ENCODE data around the gene UBAC1. TPM values are rescaled to one million over a fixed set of nuclear protein-coding genes. Genes with fewer than 3 reads are reported as not detected.

UBAC1 gene
- total RNA-seq, 2 donors from 2014 or later: 54.9 to 66.5 TPM

DNA sequence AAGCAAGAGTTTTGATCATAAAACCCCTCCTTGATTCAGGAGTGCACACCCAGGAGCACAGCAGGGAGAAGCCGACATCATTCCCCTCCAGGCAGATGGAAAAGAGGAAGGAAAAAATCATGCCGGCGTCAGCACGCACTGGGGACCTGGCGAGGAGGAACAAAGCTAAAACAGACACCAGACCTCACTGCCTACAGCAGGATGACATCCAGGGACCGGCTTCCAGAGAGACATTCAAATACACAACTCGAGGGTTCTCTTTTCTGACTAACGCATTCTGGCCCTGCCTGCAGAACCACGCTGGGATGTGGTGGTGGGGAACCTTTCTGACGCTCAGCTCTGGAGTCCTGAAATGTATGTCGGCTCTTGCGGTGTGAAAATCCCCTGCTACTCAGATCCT is 2.7 kb downstream of the UBAC1 start:
- Histone ChIP-seq H3K4me3 (no peak overlapping the region), H3K9ac (ENCODE audit: low read depth in 2 of 2, low read length in 2 of 2) (no peak overlapping the region), H3K27ac (no peak overlapping the region), H3K9me3 (no peaks in the 10 kb centered on the region), H3K27me3 (no peaks in the 10 kb centered on the region), H3K4me1 (peaks cover 9% of the 10 kb centered on the region), H3K36me3 (peaks cover 7% of the 10 kb centered on the region)
- TF ChIP-seq, protein P1, sequence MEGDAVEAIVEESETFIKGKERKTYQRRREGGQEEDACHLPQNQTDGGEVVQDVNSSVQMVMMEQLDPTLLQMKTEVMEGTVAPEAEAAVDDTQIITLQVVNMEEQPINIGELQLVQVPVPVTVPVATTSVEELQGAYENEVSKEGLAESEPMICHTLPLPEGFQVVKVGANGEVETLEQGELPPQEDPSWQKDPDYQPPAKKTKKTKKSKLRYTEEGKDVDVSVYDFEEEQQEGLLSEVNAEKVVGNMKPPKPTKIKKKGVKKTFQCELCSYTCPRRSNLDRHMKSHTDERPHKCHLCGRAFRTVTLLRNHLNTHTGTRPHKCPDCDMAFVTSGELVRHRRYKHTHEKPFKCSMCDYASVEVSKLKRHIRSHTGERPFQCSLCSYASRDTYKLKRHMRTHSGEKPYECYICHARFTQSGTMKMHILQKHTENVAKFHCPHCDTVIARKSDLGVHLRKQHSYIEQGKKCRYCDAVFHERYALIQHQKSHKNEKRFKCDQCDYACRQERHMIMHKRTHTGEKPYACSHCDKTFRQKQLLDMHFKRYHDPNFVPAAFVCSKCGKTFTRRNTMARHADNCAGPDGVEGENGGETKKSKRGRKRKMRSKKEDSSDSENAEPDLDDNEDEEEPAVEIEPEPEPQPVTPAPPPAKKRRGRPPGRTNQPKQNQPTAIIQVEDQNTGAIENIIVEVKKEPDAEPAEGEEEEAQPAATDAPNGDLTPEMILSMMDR (IDR thresholded peaks at IDR 0.05): no peak
- intact Hi-C loops (cut with DNase I): loop anchor here (10.0 kb wide), 1 partner anchor 94 kb away; no protein-coding TSS in a partner anchor
- DNase-seq: no peak

GRCh38 chr9:135957431-135957830 is 3.7 kb downstream of the UBAC1 start:
- TF ChIP-seq, protein P1 (IDR thresholded peaks at IDR 0.05): no peak
- H3K4me3 ChIP-seq: no peak overlapping the region
- no peak overlapping the region for H3K27ac ChIP-seq
- H3K36me3 ChIP-seq: peaks cover 14% of the 10 kb centered on the region
- H3K27me3 ChIP-seq: no peaks in the 10 kb centered on the region
- H3K9ac ChIP-seq (ENCODE audit: low read depth in 2 of 2, low read length in 2 of 2): peak overlapping the region in 1 of 2 donors; percentile 43
- no peak for DNase-seq
- no peaks in the 10 kb centered on the region for H3K9me3 ChIP-seq
- peaks cover 9% of the 10 kb centered on the region for H3K4me1 ChIP-seq
- intact Hi-C loops (cut with DNase I): loop anchor here (10.0 kb wide), 1 partner anchor 93 kb away; no protein-coding TSS in a partner anchor

- H3K36me3 ChIP-seq: peaks cover 20% of the 10 kb centered on the region
- H3K27me3 ChIP-seq: no peaks in the 10 kb centered on the region
- H3K4me1 ChIP-seq: peaks cover 9% of the 10 kb centered on the region
- no peaks in the 10 kb centered on the region for H3K9me3 ChIP-seq
- TF ChIP-seq, protein P1 (IDR thresholded peaks at IDR 0.05): no peak
- intact Hi-C loops (cut with DNase I): loop anchor here (10.0 kb wide), 1 partner anchor 92 kb away; no protein-coding TSS in a partner anchor
- no peak for DNase-seq
- no peak overlapping the region for H3K9ac ChIP-seq (ENCODE audit: low read depth in 2 of 2, low read length in 2 of 2)
- no peak overlapping the region for H3K4me3 ChIP-seq
- no peak overlapping the region for H3K27ac ChIP-seq
These were observed 4.4 kb downstream of the UBAC1 start for GRCh38 chr9:135956802-135957174.

DNA sequence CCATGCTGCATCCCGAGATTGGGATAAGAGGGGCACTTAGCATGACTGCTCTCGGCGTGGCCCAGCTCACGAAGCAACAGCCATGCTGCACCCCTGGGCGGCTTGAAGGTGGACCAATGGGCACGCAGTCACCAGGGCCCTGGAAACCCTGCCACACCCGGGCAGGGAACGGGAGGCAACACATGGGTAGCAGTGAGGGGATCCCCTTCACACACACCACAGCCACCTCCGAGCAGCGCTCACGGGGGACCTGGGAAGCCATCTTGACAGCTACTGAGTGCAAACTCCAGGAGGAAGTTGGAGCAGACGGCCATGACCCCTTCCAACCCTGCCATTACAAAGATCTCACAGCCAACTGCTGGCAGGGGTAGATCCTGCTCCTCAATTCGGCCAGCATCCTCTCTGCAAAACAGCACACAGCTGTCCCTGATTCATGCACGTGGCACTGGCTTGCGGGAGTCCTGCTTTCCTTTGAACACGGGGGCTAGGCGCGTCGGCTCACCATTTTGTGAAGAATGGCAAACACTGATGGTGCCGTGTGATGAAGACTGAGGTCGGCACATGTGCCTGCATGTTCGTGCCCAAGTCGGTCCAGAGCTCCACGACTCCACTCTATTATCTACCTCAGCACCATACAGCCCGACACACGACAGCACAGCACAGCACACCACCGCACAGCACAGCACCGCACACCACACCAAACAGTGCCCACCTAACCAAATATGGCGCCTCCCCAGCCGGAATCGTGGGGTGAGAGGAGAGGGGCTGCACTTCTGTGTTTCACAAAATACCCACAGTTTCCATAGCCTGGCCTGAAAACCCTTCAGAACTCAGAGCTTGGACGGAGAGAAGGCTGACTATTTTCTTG is 5.0 kb downstream of the UBAC1 start:
- Histone ChIP-seq H3K27me3 (no peaks in the 10 kb centered on the region), H3K9ac (ENCODE audit: low read depth in 2 of 2, low read length in 2 of 2) (no peak overlapping the region), H3K4me1 (peaks cover 9% of the 10 kb centered on the region), H3K27ac (no peak overlapping the region), H3K4me3 (no peak overlapping the region), H3K36me3 (peaks cover 21% of the 10 kb centered on the region), H3K9me3 (no peaks in the 10 kb centered on the region)
- TF ChIP-seq, protein P1 (IDR thresholded peaks at IDR 0.05): no peak
- intact Hi-C loops (cut with DNase I): loop anchor here (10.0 kb wide), 1 partner anchor 91 kb away; no protein-coding TSS in a partner anchor
- DNase-seq: no peak

- no peak overlapping the region for H3K27ac ChIP-seq
- H3K4me3 ChIP-seq: no peak overlapping the region
- no peaks in the 10 kb centered on the region for H3K27me3 ChIP-seq
- no peaks in the 10 kb centered on the region for H3K9me3 ChIP-seq
- intact Hi-C loops (cut with DNase I): loop anchor here (10.0 kb wide), 1 partner anchor 88 kb away; no protein-coding TSS in a partner anchor
- TF ChIP-seq, protein P1 (IDR thresholded peaks at IDR 0.05): no peak
- H3K36me3 ChIP-seq: peaks cover 21% of the 10 kb centered on the region
- no peak for DNase-seq
- no peak overlapping the region for H3K9ac ChIP-seq (ENCODE audit: low read depth in 2 of 2, low read length in 2 of 2)
- no peaks in the 10 kb centered on the region for H3K4me1 ChIP-seq
These were observed 8.4 kb downstream of the UBAC1 start for GRCh38 chr9:135952664-135953206.

Measured in colonic mucosa (tissue), 4 donors.